Activated naive CD8-positive, alpha-beta T cell treated with anti-CD3 and anti-CD28 coated beads, Interleukin-2, amount 50 U/mL, for 16 hours (primary cell): ENCODE results near the gene SLX9.
"Not testable (repeated sequence)": the region's sequence is repeated elsewhere in the genome, so short reads cannot be mapped to it uniquely, and the experiment has no call there.

ENCODE experiments used
- DNase-seq: peaks from one replicate; pipeline ENCODE4 v3.0.0-alpha.2; 2020; ENCODE audit warnings: low read depth, low spot score

Gene SLX9

GRCh38 chr21:44960141-44961092, 20.6 kb downstream of the SLX9 start:
- DNase-seq, result no peak

DNA sequence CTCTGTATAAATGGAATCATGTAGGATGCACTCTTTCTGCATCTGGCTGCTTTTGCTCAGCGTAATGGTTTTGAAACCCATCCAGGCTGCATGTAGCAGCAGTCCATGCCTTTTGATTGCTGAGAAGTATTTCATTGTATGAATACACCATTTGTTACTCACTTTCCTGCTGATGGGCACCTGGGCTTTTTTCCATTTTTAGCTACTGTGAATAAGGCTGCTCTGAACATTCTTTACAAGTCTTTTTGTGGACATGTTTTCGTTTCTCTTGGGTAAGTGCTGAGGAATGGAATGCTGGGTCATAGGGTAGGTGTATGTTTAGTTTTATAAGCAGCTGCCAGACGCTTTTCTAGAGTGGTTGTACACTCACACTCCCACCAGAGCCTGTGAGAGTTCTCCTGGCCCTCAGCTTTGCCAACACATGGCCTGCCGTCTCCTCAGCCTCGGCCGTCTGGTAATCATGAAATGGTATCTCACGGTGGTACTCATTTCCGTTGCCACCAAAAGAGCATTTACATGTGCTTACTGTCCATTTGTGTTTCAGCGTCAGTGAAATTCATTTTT, 22.7 kb downstream of the SLX9 start:
- DNase-seq, result no peak

DNA sequence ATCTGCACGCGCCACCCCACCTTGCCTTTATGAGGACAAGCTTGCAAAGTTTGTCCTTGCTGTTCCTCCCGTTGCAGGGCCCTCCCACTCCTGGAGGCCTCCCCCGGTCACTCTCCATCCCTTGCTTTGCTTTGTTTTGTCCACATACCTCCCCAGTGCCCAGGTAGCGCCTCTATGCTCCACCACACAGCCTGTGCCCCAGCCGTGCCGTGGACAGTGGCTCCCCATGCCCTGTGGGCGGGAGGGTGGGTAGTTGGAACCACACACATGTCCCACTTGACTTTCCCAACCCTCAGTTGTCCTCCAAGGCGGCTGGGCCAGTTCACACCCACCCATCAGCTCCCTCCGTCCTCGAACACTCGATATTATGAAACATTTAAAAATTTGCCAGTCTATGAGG, 24.6 kb downstream of the SLX9 start:
- no peak for DNase-seq

GRCh38 chr21:44965251-44966022, 25.6 kb downstream of the SLX9 start:
- DNase-seq, result no peak

- no peak for DNase-seq
Observed at GRCh38 chr21:44966135-44967081, 26.6 kb downstream of the SLX9 start.

DNA sequence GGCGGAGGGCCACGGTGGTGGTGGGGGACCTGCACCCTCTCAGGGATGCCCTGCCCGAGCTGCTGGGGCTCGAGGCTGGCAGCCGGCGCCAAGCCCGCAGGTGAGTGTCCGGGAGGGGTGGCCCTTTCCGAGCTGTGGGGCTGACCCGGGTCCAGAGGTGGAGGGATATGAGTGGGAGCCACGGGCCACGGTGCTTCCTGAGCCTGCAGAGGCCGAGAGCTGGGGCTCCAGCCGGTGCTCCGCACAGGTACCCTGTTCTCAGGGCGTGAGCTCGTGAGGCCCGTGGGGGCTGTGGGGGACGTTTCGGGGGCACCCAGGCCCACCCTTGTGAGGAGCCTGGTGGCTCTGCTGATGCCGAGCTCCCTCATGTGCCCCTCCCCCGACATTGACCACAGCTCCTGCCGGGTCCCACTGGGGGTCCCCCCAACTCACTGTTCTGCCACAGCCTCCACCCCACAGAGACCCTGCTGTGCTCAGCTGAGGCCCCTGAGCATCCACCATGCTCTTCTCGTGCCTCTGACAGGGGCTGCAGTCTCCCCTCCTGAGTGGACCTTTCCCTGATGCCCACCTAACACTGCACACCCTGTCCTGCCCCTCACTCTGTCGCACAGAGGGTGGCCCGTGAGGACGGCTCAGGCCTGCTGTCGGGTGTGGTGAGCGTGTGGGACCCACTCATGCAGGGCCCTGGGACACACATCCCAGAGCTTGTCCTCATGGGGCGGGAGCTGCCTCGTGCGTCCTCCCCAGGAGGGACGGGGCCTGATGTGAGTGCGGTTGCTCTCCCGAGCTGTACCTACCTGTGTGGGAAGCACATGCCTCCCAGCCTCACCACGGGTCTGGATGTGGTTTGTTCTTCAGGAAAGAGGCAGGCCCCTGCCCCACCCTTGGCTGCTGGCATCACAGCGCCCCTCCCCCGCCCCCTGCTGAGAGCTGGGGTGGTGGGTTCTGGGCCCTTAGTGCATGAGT, 27.5 kb downstream of the SLX9 start:
- no peak for DNase-seq

DNA sequence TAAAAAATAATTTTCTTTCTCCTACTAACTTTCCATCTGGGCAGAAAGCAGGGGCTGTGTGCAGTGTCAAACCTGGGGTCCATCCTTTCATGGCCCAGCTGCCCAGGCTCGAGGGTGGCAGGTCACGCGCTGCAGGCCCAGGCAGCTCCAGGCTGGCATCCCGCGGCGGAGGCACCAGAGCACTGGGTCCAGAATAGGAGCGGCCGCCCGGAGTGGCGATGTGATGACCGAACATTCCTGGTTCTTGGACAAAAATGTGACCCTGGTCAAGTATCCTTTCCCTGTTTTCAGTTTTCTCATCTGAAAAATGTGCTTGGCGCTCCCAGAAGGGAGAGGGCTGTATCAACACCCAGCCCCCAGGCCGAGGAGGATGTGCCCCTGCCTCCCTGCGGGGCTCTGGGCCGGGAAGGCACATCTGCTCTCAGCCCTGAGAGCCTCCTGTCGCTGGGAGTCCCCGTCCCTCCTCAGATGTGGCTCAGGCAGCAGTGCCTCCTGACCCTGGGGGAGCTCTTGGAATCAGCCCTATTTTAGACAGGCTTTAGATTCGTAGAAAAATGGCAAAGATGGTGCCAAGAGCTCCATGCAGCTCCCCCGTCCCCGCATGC, 29.3 kb downstream of the SLX9 start:
- DNase-seq, result no peak

DNA sequence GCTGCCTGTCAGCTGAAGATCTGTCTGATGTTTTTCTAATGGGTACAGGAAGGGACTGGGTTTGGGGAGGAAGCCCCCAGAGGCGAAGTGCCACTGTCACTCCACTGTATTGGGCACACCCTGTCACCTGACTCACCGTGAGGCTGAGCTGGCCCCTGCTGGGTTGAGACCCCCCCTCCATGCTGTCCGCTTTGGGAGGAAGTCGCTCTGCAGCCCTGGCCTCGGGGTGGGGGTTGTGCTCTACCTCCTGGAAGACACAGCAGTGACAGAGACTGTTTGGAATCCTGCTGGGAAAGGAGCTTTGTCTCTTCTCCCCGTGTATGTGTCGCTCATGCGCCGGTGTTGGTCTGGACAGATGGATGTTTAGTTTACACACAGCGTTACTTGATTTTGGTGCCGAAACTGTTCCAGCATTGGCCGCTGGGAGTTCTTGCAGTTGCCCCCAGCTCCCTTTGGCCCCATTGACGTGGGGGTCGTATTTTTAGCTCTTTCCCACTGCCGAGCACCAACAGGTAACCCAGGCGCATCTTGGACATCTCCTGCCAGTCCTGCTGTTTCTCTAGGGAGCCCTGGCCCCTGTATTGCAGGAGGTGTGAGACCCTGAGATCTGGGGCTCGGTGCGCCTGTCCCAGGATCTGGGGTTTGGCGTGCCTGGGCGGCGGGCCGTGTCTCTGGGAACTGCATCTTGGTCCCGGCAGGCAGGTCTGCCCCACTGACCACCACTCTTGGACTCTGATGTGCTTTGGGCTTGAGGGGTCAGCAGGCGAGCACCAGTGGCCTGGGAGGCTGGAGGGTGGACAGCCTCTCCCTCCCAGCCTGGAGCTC, 30.3 kb downstream of the SLX9 start:
- DNase-seq, result no peak

DNA sequence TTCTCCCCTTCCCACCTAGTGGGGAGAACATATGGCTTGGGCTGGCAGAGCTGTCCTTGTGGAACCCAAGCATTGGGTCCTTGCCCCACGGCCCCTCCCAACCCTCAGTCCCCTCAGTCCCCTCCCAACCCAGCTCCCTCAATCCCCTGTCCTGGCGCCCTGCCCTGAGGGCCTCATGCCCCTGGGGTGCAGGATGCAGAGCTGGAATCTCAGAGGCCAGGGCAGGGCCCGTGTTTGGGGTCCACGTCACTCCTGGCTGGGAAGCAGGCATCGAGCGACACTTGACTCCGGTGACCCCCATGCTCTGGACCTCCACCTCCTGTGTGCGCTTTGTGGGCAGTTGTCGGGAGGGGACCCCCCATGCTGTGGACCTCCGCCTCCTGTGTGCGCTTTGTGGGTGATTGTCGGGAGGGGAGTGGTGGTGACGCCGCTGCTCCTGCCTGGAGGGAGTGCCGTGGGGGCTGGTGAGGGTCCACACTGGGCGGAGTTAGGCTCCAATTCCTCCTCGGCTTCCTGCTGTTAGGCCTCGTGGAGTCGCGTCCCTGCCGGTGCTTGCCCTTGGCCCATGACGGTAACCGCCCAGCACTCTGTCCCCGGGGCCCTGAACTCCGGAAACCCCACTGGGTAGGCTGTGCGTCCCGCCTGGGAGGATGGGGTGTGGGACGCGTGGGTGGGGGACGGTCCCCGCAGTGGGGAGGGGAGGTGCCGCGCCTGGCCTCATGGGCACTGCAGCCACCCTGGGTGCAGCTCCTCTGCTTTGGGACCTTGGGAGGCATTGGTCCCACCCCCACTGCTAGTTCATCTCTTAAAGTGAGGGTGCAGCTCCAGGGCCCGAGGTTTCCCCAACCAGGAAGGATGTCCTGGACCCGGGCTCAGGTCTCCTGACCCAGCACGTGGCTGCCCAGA, 31.2 kb downstream of the SLX9 start:
- no peak for DNase-seq

- DNase-seq, result no peak
Observed at GRCh38 chr21:44971672-44971995, 31.8 kb downstream of the SLX9 start.

DNA sequence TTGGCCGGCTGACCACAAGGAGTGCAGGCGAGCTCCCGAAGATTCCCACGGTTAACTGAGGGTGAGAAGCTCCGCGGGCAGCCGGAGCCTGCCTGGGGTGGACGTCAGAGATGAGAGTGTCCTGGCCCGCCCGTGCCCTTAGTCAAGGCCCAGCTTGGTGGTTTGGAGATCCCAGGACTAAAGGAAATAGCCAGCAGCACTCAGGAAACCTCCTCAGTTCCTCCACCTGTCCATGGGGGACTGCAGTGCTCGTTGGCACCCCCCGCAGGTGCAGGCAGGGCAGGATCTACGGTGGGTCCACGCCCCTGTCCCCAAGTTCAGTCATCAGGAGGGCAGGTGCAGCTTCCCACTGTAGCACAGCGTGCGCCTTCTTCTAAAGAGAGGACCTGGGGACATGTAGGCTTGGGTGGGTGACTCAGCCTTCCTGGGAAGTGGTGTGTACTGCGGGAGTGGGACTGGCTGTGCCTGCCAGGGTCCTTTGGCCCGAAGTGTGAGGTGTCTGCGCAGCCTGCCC, 32.5 kb downstream of the SLX9 start:
- no peak for DNase-seq

DNA sequence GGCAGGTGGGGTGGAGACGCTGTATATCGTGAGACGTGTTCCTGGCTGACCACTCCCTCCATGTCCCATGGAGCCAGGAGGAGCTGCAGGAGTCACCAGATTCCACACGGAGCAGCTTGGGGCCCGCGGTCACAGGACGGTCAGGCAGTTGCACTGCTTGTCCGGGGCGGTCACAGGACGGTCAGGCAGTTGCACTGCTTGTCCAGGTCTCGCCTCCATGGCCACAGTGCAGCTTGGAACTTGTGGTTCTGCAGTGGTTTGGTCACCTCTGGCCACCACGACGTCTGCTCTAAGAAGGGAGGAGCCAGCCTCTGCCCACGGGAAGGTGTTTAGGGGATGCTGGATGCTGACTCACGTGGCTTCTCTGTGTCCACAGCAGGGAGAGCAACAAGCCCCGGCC, 33.0 kb downstream of the SLX9 start:
- no peak for DNase-seq

DNA sequence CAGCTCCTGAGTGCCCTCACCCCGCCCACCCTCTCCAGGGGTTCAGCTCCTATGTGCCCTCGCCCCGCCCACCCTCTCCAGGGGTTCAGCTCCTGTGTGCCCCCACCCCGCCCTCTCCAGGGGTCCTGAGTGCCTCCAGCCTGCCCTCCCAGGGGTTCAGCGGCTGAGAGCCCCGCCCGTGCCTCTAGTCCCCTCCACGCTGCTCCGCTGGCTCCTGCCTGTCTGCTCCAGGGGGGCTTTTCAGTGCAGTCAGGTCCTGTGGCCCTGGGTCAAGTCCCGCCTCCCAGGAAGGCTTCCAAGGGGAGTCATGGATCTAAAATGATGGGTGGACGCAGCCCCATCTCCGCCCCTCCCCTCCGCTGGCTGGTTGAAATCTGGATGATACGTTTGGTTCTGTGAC, 33.8 kb downstream of the SLX9 start:
- no peak for DNase-seq

DNA sequence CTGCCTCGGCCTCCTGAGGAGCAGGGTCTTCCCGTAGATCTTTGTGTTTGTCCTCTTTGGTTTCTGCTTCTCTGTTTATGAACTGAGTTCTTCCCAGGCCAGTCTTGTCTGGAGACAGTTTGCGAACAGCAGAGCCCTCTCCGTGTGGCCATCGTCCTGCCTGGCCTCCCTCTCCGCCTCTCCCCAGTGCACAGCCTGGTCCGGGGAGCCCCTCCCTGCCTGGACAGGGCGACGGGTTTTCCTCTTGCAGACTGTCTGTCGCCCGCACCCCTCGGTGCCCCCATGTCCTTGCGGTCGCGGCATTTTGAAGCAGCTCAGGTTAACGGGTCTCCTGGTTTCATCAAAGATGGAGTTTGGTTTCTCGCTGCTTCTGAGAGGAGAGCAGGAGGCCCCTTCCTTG, 34.8 kb downstream of the SLX9 start:
- DNase-seq, result no peak

DNA sequence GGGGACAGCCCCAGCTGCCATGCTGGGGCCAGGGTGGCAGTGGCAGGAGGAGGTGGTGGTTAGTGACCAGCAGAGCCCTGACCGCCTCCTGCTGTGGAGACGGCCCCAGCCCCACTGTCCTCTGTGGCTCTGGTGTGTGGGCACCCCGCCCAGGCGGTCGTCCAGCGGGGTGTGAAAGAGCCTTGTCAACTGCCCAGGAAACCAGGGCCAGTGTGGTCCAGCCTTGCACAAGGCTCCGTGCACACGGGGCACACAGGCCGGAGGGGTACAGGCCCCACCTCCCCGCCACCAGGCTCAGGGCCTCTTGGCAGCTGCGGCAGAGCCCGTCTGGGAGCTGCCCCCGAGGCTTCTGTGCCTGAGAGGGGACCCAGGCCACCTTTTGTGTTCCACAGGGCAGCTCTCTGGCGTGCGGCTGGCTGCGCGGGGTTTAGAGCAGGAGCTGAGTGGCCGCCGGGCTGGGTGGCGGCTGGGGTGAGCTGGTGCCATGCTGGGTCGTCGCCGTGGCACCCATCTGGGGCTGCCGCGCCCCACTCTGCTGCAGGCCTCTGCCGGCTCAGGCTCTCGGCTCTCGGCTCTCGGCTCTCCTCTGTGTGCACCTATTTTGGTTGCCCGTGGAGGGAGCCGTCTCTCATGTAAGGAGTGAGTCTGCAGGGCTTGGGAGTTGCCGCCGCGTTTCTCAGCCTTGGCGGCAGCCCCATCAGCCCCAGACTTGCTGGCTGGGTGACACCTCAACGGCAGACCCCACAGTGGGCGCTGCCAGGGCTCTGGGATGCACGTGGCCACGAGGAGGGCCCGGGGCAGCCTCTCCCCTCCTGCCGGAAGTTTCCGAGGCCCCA, 36.1 kb downstream of the SLX9 start:
- no peak for DNase-seq

- DNase-seq, result not testable (repeated sequence)
Observed at GRCh38 chr21:44976556-44977393, 36.9 kb downstream of the SLX9 start.
